Subcutaneous adipose tissue (tissue), 4 donors: ENCODE data around the gene NUDT3. TPM values are rescaled to one million over a fixed set of nuclear protein-coding genes. Genes with fewer than 3 reads are reported as not detected.

Source experiments
- CTCF ChIP-seq: fragments of 450-650 bp; IDR thresholded peaks from one replicate; pipeline ENCODE4 v1.5.1; 2016; ENCODE audit warnings: low read depth, mild to moderate bottlenecking, control low read depth, antibody characterized with exemption, moderate library complexity
- total RNA-seq, 4 donors: library from RNA; depleted of rRNA; stranded (reverse); fragments of >200 nt; gene quantifications; one replicate each; pipeline ENCODE4 v1.1.0, GENCODE V29; 2016

Gene NUDT3
- total RNA-seq, 4 donors from 2014 or later, result 27.2 to 33.5 (median 30.5) TPM

- no peak for TF ChIP-seq CTCF
Measured at GRCh38 chr6:34340906-34341480, 51.5 kb downstream of the NUDT3 start.

GRCh38 chr6:34340394-34340793 is 52.1 kb downstream of the NUDT3 start:
- TF ChIP-seq CTCF, result no peak

GRCh38 chr6:34339971-34340370 is 52.5 kb downstream of the NUDT3 start:
- no peak for TF ChIP-seq CTCF

GRCh38 chr6:34339432-34339831 is 53.0 kb downstream of the NUDT3 start:
- TF ChIP-seq CTCF, result no peak

- TF ChIP-seq CTCF, result no peak
Measured at GRCh38 chr6:34338811-34339210, 53.7 kb downstream of the NUDT3 start.

- TF ChIP-seq CTCF, result no peak
Measured at GRCh38 chr6:34338377-34338776, 54.1 kb downstream of the NUDT3 start.

GRCh38 chr6:34334796-34335416 is 57.6 kb downstream of the NUDT3 start:
- no peak for TF ChIP-seq CTCF
